ENCODE data around the gene TEX14.

The TEX14 gene

GRCh38 chr17:58570758-58571157 is 121.1 kb downstream of the TEX14 start:
- no peak for TF ChIP-seq CTCF (IDR thresholded peaks at IDR 0.05; ENCODE audit: insufficient read depth, missing control alignments)
- no peak for FAIRE-seq
- no peak for DNase-seq (ENCODE audit: insufficient read length, low spot score)

- FAIRE-seq = no peak
- TF ChIP-seq CTCF (IDR thresholded peaks at IDR 0.05; ENCODE audit: insufficient read depth, missing control alignments) = no peak
- no peak for DNase-seq (ENCODE audit: insufficient read length, low spot score)
These were observed 122.6 kb downstream of the TEX14 start for GRCh38 chr17:58569196-58569595.

- no peak for DNase-seq (ENCODE audit: insufficient read length, low spot score)
- no peak for TF ChIP-seq CTCF (IDR thresholded peaks at IDR 0.05; ENCODE audit: insufficient read depth, missing control alignments)
- FAIRE-seq = no peak
These were observed 123.6 kb downstream of the TEX14 start for GRCh38 chr17:58568044-58568799.

- no peak for TF ChIP-seq CTCF (IDR thresholded peaks at IDR 0.05; ENCODE audit: insufficient read depth, missing control alignments)
- FAIRE-seq = no peak
- DNase-seq (ENCODE audit: insufficient read length, low spot score) = no peak
These were observed 126.2 kb downstream of the TEX14 start for GRCh38 chr17:58565389-58566311.

- TF ChIP-seq CTCF (IDR thresholded peaks at IDR 0.05; ENCODE audit: insufficient read depth, missing control alignments) = no peak
- DNase-seq (ENCODE audit: insufficient read length, low spot score) (no peak), FAIRE-seq (no peak)
These were observed 126.9 kb downstream of the TEX14 start for GRCh38 chr17:58564971-58565370.

- no peak for DNase-seq (ENCODE audit: insufficient read length, low spot score)
- TF ChIP-seq CTCF (IDR thresholded peaks at IDR 0.05; ENCODE audit: insufficient read depth, missing control alignments) = no peak
- no peak for FAIRE-seq
These were observed 127.6 kb downstream of the TEX14 start for GRCh38 chr17:58564243-58564642.

All from D721Med (cell line).